ENCODE results near the gene EXOC3L4.

DNA sequence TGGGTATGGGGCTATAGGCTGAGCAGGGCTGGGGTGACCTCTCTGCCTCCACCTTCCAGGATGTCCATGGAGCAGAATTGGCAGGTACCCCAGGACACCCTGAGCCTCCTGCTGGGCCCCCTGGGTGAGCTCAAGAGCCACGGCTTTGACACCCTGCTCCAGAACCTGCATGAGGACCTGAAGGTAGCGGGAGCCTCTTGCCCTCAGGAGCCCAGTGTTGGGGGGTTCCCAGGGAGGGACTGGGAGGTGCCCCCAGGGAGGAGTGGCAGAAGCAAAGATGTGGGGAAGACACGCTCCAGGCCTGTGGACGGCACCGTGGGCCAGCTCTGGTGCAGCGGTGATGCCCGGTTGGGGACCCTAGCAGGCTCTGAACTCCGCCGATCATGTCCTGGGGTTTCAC, 37.1 kb downstream of the EXOC3L4 start:
- no peak for TF ChIP-seq CTCF (optimal IDR thresholded peaks at IDR 0.05 in 1 of 3, IDR thresholded peaks at IDR 0.05 in 1 of 3, conservative IDR thresholded peaks at IDR 0.05 in 1 of 3; ENCODE audit: extremely low read depth in 1 of 3, insufficient read depth in 2 of 3, low read length in 3 of 3)
- TF ChIP-seq EZH2 (IDR thresholded peaks at IDR 0.05; ENCODE audit: low read length): no peak
